Fibroblast of the aortic adventitia (primary cell): Measurements from ENCODE around the gene TEF. TPM values are rescaled to one million over a fixed set of nuclear protein-coding genes. Genes with fewer than 3 reads are reported as not detected.

Experiments
- DNase-seq: peaks from one replicate; pipeline ENCODE4 v3.0.0-alpha.2; 2010; ENCODE audit warnings: low read depth
- H3K4me3 ChIP-seq: 2 replicates; pipeline ENCODE4 v1.5.1; 2011; ENCODE audit warnings: low read depth, mild to moderate bottlenecking, control low read depth, low read length, moderate library complexity
- CTCF ChIP-seq: IDR thresholded peaks from 2 replicates; pipeline ENCODE4 v1.5.1; 2011; ENCODE audit warnings: mild to moderate bottlenecking, low read length, control low read depth, inconsistent platforms; ENCODE audit not compliant: insufficient read depth
- total RNA-seq: library from RNA; depleted of rRNA; stranded (reverse); fragments of >200 nt; gene quantifications from 2 replicates; pipeline ENCODE4 v1.2.3, GENCODE V29; 2012; ENCODE audit warnings: low replicate concordance

TEF gene
- total RNA-seq, 1 donor = 17.4 TPM

- TF ChIP-seq CTCF = no peak
- DNase-seq = no peak
- peak overlapping the region; percentile 33 for H3K4me3 ChIP-seq
These were observed 15.3 kb upstream of the TEF start for GRCh38 chr22:41366323-41367029.

DNA sequence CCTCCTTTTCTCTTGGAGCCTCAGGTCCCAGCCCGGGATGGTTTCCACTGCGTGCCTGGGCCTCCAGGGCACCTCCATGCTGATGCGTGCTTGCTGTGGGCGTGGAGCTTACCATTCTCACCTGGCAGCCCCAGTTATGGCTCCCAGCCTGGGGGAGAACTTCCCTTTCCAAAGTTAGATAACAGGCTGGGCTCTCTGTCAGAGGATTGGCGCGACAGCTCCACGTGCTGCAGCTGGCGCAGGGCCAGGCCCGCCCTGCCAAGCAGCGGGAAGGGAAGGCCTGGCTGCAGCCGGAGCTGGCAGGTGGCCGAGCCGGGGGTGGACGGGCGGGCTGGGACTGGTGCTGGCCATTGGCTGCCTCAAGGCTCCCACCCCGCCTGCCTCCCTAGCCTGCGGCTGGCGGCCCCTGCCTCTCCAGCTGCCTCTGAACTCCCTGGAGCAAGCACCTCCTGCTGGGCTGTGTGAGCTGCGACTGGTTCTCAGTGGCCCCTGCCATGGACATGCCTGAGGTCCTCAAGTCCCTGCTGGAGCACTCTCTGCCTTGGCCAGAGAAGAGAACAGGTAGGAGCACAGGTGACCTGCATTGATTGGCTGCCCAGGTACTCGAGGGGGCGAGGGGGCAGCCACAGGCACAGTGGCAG, 14.6 kb upstream of the TEF start:
- DNase-seq = peak; percentile 96
- TF ChIP-seq CTCF = peak; percentile 51
- H3K4me3 ChIP-seq = peak overlapping the region; percentile 79

- no peak for TF ChIP-seq CTCF
- H3K4me3 ChIP-seq = peak overlapping the region; percentile 79
- peak; percentile 67 for DNase-seq
These were observed 13.8 kb upstream of the TEF start for GRCh38 chr22:41367680-41368542.

GRCh38 chr22:41368543-41369423, 13.0 kb upstream of the TEF start:
- no peak for TF ChIP-seq CTCF
- peak overlapping the region; percentile 79 for H3K4me3 ChIP-seq
- no peak for DNase-seq

DNA sequence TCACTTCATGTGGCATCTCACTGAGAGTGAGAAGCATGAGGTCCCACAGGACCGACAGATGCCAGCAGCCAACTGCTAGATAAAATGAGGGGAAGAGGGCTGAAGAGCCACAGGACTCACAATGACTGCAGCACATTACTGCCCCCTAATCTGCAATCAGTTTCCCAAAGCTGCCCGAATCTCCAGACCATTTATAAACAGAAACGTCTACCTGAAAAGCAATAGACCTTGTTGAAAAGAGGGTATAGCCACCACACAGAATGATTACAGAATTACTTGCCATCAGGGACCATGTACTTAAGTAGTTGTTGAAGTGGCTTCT, 12.4 kb upstream of the TEF start:
- no peak for DNase-seq
- no peak for TF ChIP-seq CTCF

DNA sequence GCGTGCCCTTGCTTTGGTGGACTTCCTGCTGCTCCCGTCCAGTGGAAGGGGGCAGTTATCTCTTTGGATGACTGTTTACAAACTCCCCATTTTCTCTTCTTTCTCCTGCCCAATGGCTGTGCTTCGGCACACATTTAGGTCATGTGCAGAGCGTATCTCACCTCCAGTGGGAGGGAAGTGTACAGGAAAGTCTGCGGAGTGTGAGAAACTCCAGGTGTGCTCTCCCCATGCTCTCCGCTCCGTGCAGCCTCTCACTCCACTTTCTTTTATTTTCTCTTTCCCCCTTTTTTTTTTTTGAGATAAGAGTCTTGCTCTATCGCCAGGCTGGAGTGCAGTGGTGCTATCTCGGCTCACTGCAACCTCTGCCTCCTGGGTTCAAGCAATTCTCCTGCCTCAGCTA, 11.9 kb upstream of the TEF start:
- DNase-seq = no peak
- TF ChIP-seq CTCF = no peak
- no peak overlapping the region for H3K4me3 ChIP-seq

More for the DNA sequence above, 12.4 kb upstream of the TEF start:
- H3K4me3 ChIP-seq = peak overlapping the region; percentile 79
